Astrocyte (in vitro differentiated cells and primary cell): Measurements from ENCODE around the gene YIPF5.

Experiments
- EZH2 ChIP-seq: IDR thresholded peaks from 2 replicates; pipeline ENCODE4 v1.6.1; 2012; ENCODE audit warnings: mild to moderate bottlenecking, low read length, inconsistent platforms; ENCODE audit not compliant: insufficient read depth
- TF ChIP-seq, protein P1 (sequence below): IDR thresholded peaks from 2 replicates; pipeline ENCODE4 v1.5.1; 2011; ENCODE audit warnings: low read depth, mild to moderate bottlenecking, inconsistent platforms, low read length, moderate library complexity; ENCODE audit not compliant: insufficient read depth

DNA sequence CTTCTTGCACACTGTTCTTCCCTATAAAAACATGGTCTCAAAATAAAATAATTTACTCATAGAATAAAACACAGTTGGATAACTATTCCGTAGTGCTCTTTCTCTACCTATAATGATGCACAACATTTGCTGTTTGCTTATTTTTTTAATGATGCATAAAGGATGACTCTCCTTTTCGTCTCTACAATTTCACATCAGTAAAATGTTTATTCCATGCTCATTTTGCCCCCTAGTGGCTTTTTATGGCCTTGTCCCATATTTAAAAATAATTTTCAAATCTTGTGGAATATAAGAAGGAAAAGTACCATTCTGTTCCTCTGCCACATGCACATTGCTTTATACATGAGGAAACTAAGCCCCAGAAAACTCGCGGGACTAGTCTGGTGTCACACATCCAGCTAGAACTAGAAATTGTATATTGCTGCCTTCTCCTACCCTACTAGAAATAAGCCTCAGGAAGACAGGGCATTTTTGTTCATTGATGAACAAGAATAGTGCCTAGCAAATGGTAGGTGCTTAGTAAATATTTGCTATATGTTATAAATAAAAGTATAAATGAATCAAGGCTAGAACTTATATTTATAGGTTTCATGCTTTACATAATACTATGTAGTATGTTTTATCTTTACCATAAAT, 12.9 kb upstream of the YIPF5 start:
- TF ChIP-seq, protein P1, sequence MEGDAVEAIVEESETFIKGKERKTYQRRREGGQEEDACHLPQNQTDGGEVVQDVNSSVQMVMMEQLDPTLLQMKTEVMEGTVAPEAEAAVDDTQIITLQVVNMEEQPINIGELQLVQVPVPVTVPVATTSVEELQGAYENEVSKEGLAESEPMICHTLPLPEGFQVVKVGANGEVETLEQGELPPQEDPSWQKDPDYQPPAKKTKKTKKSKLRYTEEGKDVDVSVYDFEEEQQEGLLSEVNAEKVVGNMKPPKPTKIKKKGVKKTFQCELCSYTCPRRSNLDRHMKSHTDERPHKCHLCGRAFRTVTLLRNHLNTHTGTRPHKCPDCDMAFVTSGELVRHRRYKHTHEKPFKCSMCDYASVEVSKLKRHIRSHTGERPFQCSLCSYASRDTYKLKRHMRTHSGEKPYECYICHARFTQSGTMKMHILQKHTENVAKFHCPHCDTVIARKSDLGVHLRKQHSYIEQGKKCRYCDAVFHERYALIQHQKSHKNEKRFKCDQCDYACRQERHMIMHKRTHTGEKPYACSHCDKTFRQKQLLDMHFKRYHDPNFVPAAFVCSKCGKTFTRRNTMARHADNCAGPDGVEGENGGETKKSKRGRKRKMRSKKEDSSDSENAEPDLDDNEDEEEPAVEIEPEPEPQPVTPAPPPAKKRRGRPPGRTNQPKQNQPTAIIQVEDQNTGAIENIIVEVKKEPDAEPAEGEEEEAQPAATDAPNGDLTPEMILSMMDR = peak; percentile 88
- TF ChIP-seq EZH2 = no peak
